K562 (cell line): ENCODE measurements around the gene CD4. TPM values are rescaled to one million over a fixed set of nuclear protein-coding genes. Genes with fewer than 3 reads are reported as not detected.

Source experiments
- ATF2 ChIP-seq: sonication (generic); formaldehyde crosslinking; IDR thresholded peaks from 2 replicates; pipeline ENCODE4 v1.8.1; 2022; ENCODE audit warnings: missing genetic modification reagents
- CGGBP1 ChIP-seq: fragments of 250-450 bp; sonication (Bioruptor Pico); IDR thresholded peaks from 2 replicates; pipeline ENCODE4 v1.9.0; 2021; ENCODE audit warnings: mild to moderate bottlenecking
- CHCHD3 ChIP-seq: fragments of 250-450 bp; sonication (Bioruptor Pico); IDR thresholded peaks from 2 replicates; pipeline ENCODE4 v2.1.2; 2022; ENCODE audit warnings: mild to moderate bottlenecking
- CREM ChIP-seq: IDR thresholded peaks from 2 replicates; pipeline ENCODE4 v1.6.1; 2014; ENCODE audit warnings: antibody characterized with exemption, low read depth
- ETS2 ChIP-seq: IDR thresholded peaks from 2 replicates; pipeline ENCODE4 v1.6.1; 2016; ENCODE audit warnings: borderline replicate concordance, missing genetic modification characterization, mild to moderate bottlenecking, moderate library complexity, missing compliant biosample characterization; ENCODE audit not compliant: poor library complexity, severe bottlenecking
- FIP1L1 ChIP-seq: fragments of 200-400 bp; formaldehyde crosslinking; IDR thresholded peaks from 2 replicates; pipeline ENCODE4 v1.6.1; 2018; ENCODE audit warnings: mild to moderate bottlenecking, low read depth, low read length; ENCODE audit not compliant: poor library complexity, severe bottlenecking
- MEIS2 ChIP-seq: fragments of 450-650 bp; IDR thresholded peaks from 2 replicates; pipeline ENCODE4 v1.6.1; 2014; ENCODE audit warnings: mild to moderate bottlenecking; ENCODE audit not compliant: partially characterized antibody
- MYC ChIP-seq, 2 experiments: fragments of 250-450 bp in 1 of 2; sonication (Bioruptor Pico) in 1 of 2; IDR thresholded peaks; 2 replicates each; pipeline versions ENCODE4 v1.5.1 to v1.6.1; 2012 to 2021; ENCODE audit warnings: low read depth in 2 of 2, borderline replicate concordance in 1 of 2, improper control_type of control experiment in 1 of 2, low read length in 1 of 2, mild to moderate bottlenecking in 1 of 2, moderate library complexity in 1 of 2
- NBN ChIP-seq: fragments of 450-650 bp; IDR thresholded peaks from 2 replicates; pipeline ENCODE4 v1.6.1; 2016; ENCODE audit warnings: low read depth, mild to moderate bottlenecking
- NEUROD1 ChIP-seq: fragments of 150-350 bp; IDR thresholded peaks from 2 replicates; pipeline ENCODE4 v1.6.1; 2014; ENCODE audit warnings: borderline replicate concordance, low read length, low read depth; ENCODE audit not compliant: partially characterized antibody
- PHB2 ChIP-seq: fragments of 450-650 bp; IDR thresholded peaks from 2 replicates; pipeline ENCODE4 v1.6.1; 2017; ENCODE audit warnings: low read depth
- PURB ChIP-seq: sonication (generic); formaldehyde crosslinking; IDR thresholded peaks from 2 replicates; pipeline ENCODE4 v1.9.0; 2021; ENCODE audit warnings: low read depth, mild to moderate bottlenecking, missing genetic modification reagents
- RCOR1 ChIP-seq, 2 experiments: IDR thresholded peaks; 2 replicates each; pipeline ENCODE4 v1.6.1; 2012; ENCODE audit warnings: low read depth in 2 of 2, low read length in 2 of 2, borderline replicate concordance in 1 of 2, improper control_type of control experiment in 1 of 2
- SREBF1 ChIP-seq: fragments of 150-350 bp; IDR thresholded peaks from 2 replicates; pipeline ENCODE4 v1.6.1; 2014; ENCODE audit warnings: antibody characterized with exemption, low read depth, low read length, borderline replicate concordance
- TCF3 ChIP-seq: sonication (generic); formaldehyde crosslinking; IDR thresholded peaks from 2 replicates; pipeline ENCODE4 v1.4.0; 2020; ENCODE audit warnings: mild to moderate bottlenecking, missing genetic modification reagents
- TFAM ChIP-seq: fragments of 250-450 bp; sonication (Bioruptor Pico); conservative IDR thresholded peaks from 2 replicates; pipeline ENCODE4 v1.5.0; 2021; ENCODE audit warnings: mild to moderate bottlenecking, moderate library complexity
- TFAP4 ChIP-seq: sonication (generic); formaldehyde crosslinking; IDR thresholded peaks from 2 replicates; pipeline ENCODE4 v1.8.0; 2022; ENCODE audit warnings: missing genetic modification reagents, mild to moderate bottlenecking, moderate library complexity, borderline replicate concordance
- ZNF124 ChIP-seq: sonication (generic); formaldehyde crosslinking; IDR thresholded peaks from 2 replicates; pipeline ENCODE4 v1.8.1; 2022; ENCODE audit warnings: missing genetic modification reagents
- ZNF347 ChIP-seq: fragments of 450-650 bp; formaldehyde crosslinking; IDR thresholded peaks from 2 replicates; pipeline ENCODE4 v1.4.0; 2020; ENCODE audit warnings: low read depth, mild to moderate bottlenecking, moderate library complexity
- ZNF639 ChIP-seq, 2 experiments: fragments of 200-800 bp in 1 of 2; sonication (Bioruptor generic) in 1 of 2; sonication (generic) in 1 of 2; formaldehyde crosslinking in 1 of 2; IDR thresholded peaks in 1 of 2; conservative IDR thresholded peaks in 1 of 2; 2 replicates each; pipeline versions ENCODE4 v1.5.0 to v1.6.1; 2016 to 2020; ENCODE audit warnings: missing compliant biosample characterization in 1 of 2, missing genetic modification characterization in 1 of 2, missing genetic modification reagents in 1 of 2
- ZNF668 ChIP-seq: fragments of 250-450 bp; sonication (Bioruptor Pico); IDR thresholded peaks from 2 replicates; pipeline ENCODE4 v1.8.0; 2022; ENCODE audit warnings: mild to moderate bottlenecking, inconsistent platforms
- ZNF696 ChIP-seq: fragments of 250-450 bp; sonication (Bioruptor Pico); conservative IDR thresholded peaks from 2 replicates; pipeline ENCODE4 v1.4.0; 2020; ENCODE audit warnings: mild to moderate bottlenecking, moderate library complexity
- ZNF780A ChIP-seq: fragments of 250-450 bp; sonication (Bioruptor Pico); IDR thresholded peaks from 2 replicates; pipeline ENCODE4 v1.5.0; 2021; ENCODE audit warnings: mild to moderate bottlenecking
- polyA plus RNA-seq, 8 experiments: library from polyadenylated mRNA; depleted of rRNA in 4 of 8; stranded (reverse) in 5 of 8; unstranded in 3 of 8; fragments of >200 nt; fragmentation: Nextera tagmentation in 2 of 8; fragmentation: Illumina TruSeq in 1 of 8; extraction: Ambion mirVana in 2 of 8; extraction: Trizol in 1 of 8; gene quantifications; 2 replicates each; pipeline versions ENCODE4 v1.2.1 to v1.2.3, GENCODE V29; 2011 to 2014; ENCODE audit warnings: inconsistent platforms in 1 of 8, missing spikeins in 1 of 8
- total RNA-seq, 7 experiments: library from RNA; depleted of rRNA in 6 of 7; stranded (reverse); fragments of >200 nt in 6 of 7; fragmentation: Illumina TruSeq in 2 of 7; extraction: Trizol in 2 of 7; gene quantifications; 2 replicates each; pipeline versions ENCODE4 v1.2.1 to v1.2.3, GENCODE V29; 2011 to 2021; ENCODE audit warnings: low replicate concordance in 1 of 7

CD4 gene
- total and polyA plus RNA-seq, 9 of the 15 experiments (the other 6 are each of a cell fraction or from before 2014, with no cell fraction given), result 0.06 to 0.27 (median 0.09) TPM; not detected in 5

- TF ChIP-seq ZNF639 (CRISPR knock-in tag; conservative IDR thresholded peaks at IDR 0.05 in 1 of 2, IDR thresholded peaks at IDR 0.05 in 1 of 2) (no peak), ZNF668 (CRISPR knock-in tag) (no peak), TFAP4 (CRISPR knock-in tag) (peak; percentile 85), RCOR1 (IDR thresholded peaks at IDR 0.05; ENCODE audit: borderline replicate concordance in 1 of 2, low read depth in 2 of 2, low read length in 2 of 2) (0 out of 4 replicates have a peak, but pooled peaks of 1 of the 2 experiments have one; percentile 42), MYC (IDR thresholded peaks at IDR 0.05; ENCODE audit: low read depth, low read length) (peak; percentile 73; the same call in 1 of the 2 replicates), MYC (CRISPR knock-in tag; IDR thresholded peaks at IDR 0.05; ENCODE audit: borderline replicate concordance, low read depth) (no peak), TCF3 (CRISPR knock-in tag) (peak; percentile 9; the same call in 1 of the 2 replicates), CGGBP1 (CRISPR knock-in tag) (no peak), TFAM (CRISPR knock-in tag) (no peak), CREM (peak; percentile 70), NBN (0 out of 2 replicates have a peak, but pooled peaks have one; percentile 52), ZNF780A (CRISPR knock-in tag) (no peak), ZNF124 (CRISPR knock-in tag) (no peak), ZNF696 (CRISPR knock-in tag) (no peak), MEIS2 (no peak), PURB (CRISPR knock-in tag) (no peak), PHB2 (no peak), SREBF1 (no peak), CHCHD3 (CRISPR knock-in tag) (no peak), ETS2 (tag) (no peak), ZNF347 (no peak), NEUROD1 (no peak), ATF2 (CRISPR knock-in tag) (no peak), FIP1L1 (peak; percentile 35)
Measured at GRCh38 chr12:6778574-6779550, 10.5 kb upstream of the CD4 start (continued).
